Measurements from ENCODE around the gene CES3. TPM values are rescaled to one million over a fixed set of nuclear protein-coding genes. Genes with fewer than 3 reads are reported as not detected.
"Not testable (repeated sequence)": the region's sequence is repeated elsewhere in the genome, so short reads cannot be mapped to it uniquely, and the experiment has no call there.

The CES3 gene
- total and polyA plus RNA-seq, 4 donors, result 0.19 to 28.3 (median 12.5) TPM

DNA sequence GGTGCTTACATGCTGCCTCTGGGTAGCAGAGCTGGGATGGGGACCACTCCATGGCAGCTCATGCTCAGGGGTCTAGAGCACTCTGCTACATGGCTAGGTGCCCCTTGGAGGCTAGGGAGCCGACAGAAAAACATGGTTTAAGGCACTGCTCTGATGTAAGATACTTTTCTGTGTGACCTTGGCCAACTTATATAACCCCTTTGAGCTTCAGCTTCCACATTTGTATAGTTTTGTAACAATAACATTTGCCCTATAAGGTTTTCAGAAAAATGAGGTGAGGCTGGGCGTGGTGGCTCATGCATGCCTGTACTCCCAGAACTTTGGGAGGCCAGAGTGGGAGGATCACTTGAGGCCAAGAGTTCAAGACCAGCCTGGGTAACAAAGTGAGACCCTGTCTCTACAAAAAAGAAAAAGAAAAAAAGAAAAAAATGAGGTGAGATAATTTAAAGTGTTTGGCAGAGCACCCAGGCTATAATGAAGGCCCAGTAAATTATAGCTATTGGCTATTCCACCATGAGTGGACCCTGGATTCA, 30.5 kb downstream of the CES3 start:
- Histone ChIP-seq H3K9me3 (ENCODE audit: control insufficient read depth in 4 of 4, low read length in 3 of 4) (no peaks in the 10 kb centered on the region), H3K4me3 (ENCODE audit: low read depth in 1 of 3, low read length in 3 of 3) (no peak overlapping the region), H3K27ac (ENCODE audit: low read depth in 1 of 2, low read length in 2 of 2) (no peak overlapping the region), H3K9ac (ENCODE audit: low read depth in 1 of 2, low read length in 2 of 2) (no peak overlapping the region), H3K27me3 (ENCODE audit: control insufficient read depth in 4 of 4, insufficient read depth in 4 of 4, low read length in 3 of 4) (no peaks in the 10 kb centered on the region), H3K36me3 (ENCODE audit: control insufficient read depth in 4 of 4, insufficient read depth in 3 of 4, low read depth in 1 of 4, low read length in 3 of 4) (no peaks in the 10 kb centered on the region), H3K4me1 (ENCODE audit: control insufficient read depth in 4 of 4, insufficient read depth in 4 of 4, low read length in 3 of 4) (peaks cover 8 to 15% (median 11%) of the 10 kb centered on the region in 4 donors)
- WGBS, result 83% methylated on average over 2 of the region's 2 CpGs
- no peak for DNase-seq (ENCODE audit: low spot score)
- TF ChIP-seq HNF4G (IDR thresholded peaks at IDR 0.05) (no peak), JUND (IDR thresholded peaks at IDR 0.05) (no peak), FOXA2 (IDR thresholded peaks at IDR 0.05) (no peak), ZBTB33 (IDR thresholded peaks at IDR 0.05) (no peak), EGR1 (IDR thresholded peaks at IDR 0.05; ENCODE audit: low read depth in 2 of 2) (no peak), HNF4A (conservative IDR thresholded peaks at IDR 0.05) (no peak), RXRA (IDR thresholded peaks at IDR 0.05) (no peak), RAD21 (IDR thresholded peaks at IDR 0.05) (no peak), SP1 (IDR thresholded peaks at IDR 0.05) (no peak), GABPA (IDR thresholded peaks at IDR 0.05 in 1 of 2, conservative IDR thresholded peaks at IDR 0.05 in 1 of 2) (no peak), YY1 (IDR thresholded peaks at IDR 0.05) (no peak), FOXA1 (IDR thresholded peaks at IDR 0.05) (no peak), MAX (IDR thresholded peaks at IDR 0.05) (no peak), ATF3 (IDR thresholded peaks at IDR 0.05) (no peak), REST (IDR thresholded peaks at IDR 0.05) (no peak), NR2F2 (IDR thresholded peaks at IDR 0.05) (no peak), TAF1 (conservative IDR thresholded peaks at IDR 0.05) (no peak)

GRCh38 chr16:66993558-66993957, 32.5 kb downstream of the CES3 start:
- not testable (repeated sequence) for H3K4me3 ChIP-seq (ENCODE audit: low read depth in 1 of 3, low read length in 3 of 3); H3K9me3 ChIP-seq (ENCODE audit: control insufficient read depth in 4 of 4, low read length in 3 of 4); H3K36me3 ChIP-seq (ENCODE audit: control insufficient read depth in 4 of 4, insufficient read depth in 3 of 4, low read depth in 1 of 4, low read length in 3 of 4); H3K27ac ChIP-seq (ENCODE audit: low read depth in 1 of 2, low read length in 2 of 2); H3K9ac ChIP-seq (ENCODE audit: low read depth in 1 of 2, low read length in 2 of 2); H3K27me3 ChIP-seq (ENCODE audit: control insufficient read depth in 4 of 4, insufficient read depth in 4 of 4, low read length in 3 of 4); DNase-seq (ENCODE audit: low spot score)
- 97% methylated on average over 12 of the region's 12 CpGs for WGBS
- peaks cover 12 to 17% (median 13%) of the 10 kb centered on the region in 4 donors for H3K4me1 ChIP-seq (ENCODE audit: control insufficient read depth in 4 of 4, insufficient read depth in 4 of 4, low read length in 3 of 4)
